HepG2 (cell line): ENCODE measurements around the gene SCYL1. TPM values are rescaled to one million over a fixed set of nuclear protein-coding genes. Genes with fewer than 3 reads are reported as not detected.
A peak's percentile ranks its signal among the peaks of the same experiment; 100 is the strongest.

Experiments
- ATM ChIP-seq: fragments of 450-650 bp; IDR thresholded peaks from 2 replicates; pipeline ENCODE4 v1.7.1; 2017; ENCODE audit warnings: mild to moderate bottlenecking, borderline replicate concordance
- BCL3 ChIP-seq: sonication (generic); formaldehyde crosslinking; IDR thresholded peaks from 2 replicates; pipeline ENCODE4 v1.5.1; 2020; ENCODE audit warnings: mild to moderate bottlenecking, missing genetic modification reagents, moderate library complexity
- DNMT3B ChIP-seq: conservative IDR thresholded peaks from 2 replicates; pipeline ENCODE4 v1.6.1; 2016; ENCODE audit warnings: missing biosample characterization, control low read depth
- GABPB1 ChIP-seq: IDR thresholded peaks from 2 replicates; pipeline ENCODE4 v1.6.1; 2016; ENCODE audit warnings: mild to moderate bottlenecking, missing genetic modification reagents, moderate library complexity, missing compliant biosample characterization
- IRX3 ChIP-seq: sonication (generic); formaldehyde crosslinking; IDR thresholded peaks from 2 replicates; pipeline ENCODE4 v1.8.1; 2023; ENCODE audit warnings: mild to moderate bottlenecking, low read depth, missing genetic modification reagents, borderline replicate concordance
- MTF2 ChIP-seq: sonication (generic); formaldehyde crosslinking; IDR thresholded peaks from 2 replicates; pipeline ENCODE4 v1.5.0; 2020; ENCODE audit warnings: missing genetic modification reagents, borderline replicate concordance
- ONECUT2 ChIP-seq: sonication (generic); formaldehyde crosslinking; IDR thresholded peaks from 2 replicates; pipeline ENCODE4 v1.4.0; 2020; ENCODE audit warnings: missing genetic modification reagents
- RAD21 ChIP-seq: fragments of 450-650 bp; formaldehyde crosslinking; IDR thresholded peaks from 2 replicates; pipeline ENCODE4 v1.5.0; 2020; ENCODE audit warnings: mild to moderate bottlenecking
- RNF2 ChIP-seq: fragments of 450-650 bp; conservative IDR thresholded peaks from 2 replicates; pipeline ENCODE4 v1.6.1; 2016; ENCODE audit warnings: low read depth
- SAP130 ChIP-seq: IDR thresholded peaks from 2 replicates; pipeline ENCODE4 v1.6.1; 2016; ENCODE audit warnings: low read depth
- ZBTB7B ChIP-seq: sonication (generic); formaldehyde crosslinking; IDR thresholded peaks from 2 replicates; pipeline ENCODE4 v1.4.0; 2020; ENCODE audit warnings: missing genetic modification reagents
- ZFP62 ChIP-seq: sonication (generic); formaldehyde crosslinking; IDR thresholded peaks from 2 replicates; pipeline ENCODE4 v1.4.0; 2020; ENCODE audit warnings: missing genetic modification reagents
- ZFY ChIP-seq: sonication (generic); formaldehyde crosslinking; IDR thresholded peaks from 2 replicates; pipeline ENCODE4 v1.4.0; 2020; ENCODE audit warnings: missing genetic modification reagents
- ZIK1 ChIP-seq: sonication (generic); formaldehyde crosslinking; IDR thresholded peaks from 2 replicates; pipeline ENCODE4 v1.5.0; 2020; ENCODE audit warnings: mild to moderate bottlenecking, low read depth, missing genetic modification reagents, borderline replicate concordance
- ZNF431 ChIP-seq: sonication (generic); formaldehyde crosslinking; IDR thresholded peaks from 2 replicates; pipeline ENCODE4 v1.9.0; 2022; ENCODE audit warnings: missing genetic modification reagents, low read depth, mild to moderate bottlenecking, borderline replicate concordance
- ZNF766 ChIP-seq: sonication (generic); formaldehyde crosslinking; IDR thresholded peaks from 2 replicates; pipeline ENCODE4 v1.5.0; 2020; ENCODE audit warnings: missing genetic modification reagents, borderline replicate concordance
- polyA plus RNA-seq, 8 experiments: library from polyadenylated mRNA; depleted of rRNA in 3 of 8; stranded (reverse) in 7 of 8; unstranded in 1 of 8; fragments of >200 nt; fragmentation: Illumina TruSeq in 4 of 8; extraction: Trizol in 4 of 8; gene quantifications; 2 replicates each; pipeline versions ENCODE4 v1.2.1 to v1.2.3, GENCODE V29; 2011 to 2016; ENCODE audit warnings: low read depth in 4 of 8, missing spikeins in 1 of 8, mixed read lengths in 1 of 8; ENCODE audit not compliant: insufficient read depth in 1 of 8
- total RNA-seq, 5 experiments: library from RNA; depleted of rRNA; stranded (reverse); fragments of >200 nt; fragmentation: Illumina TruSeq; extraction: Trizol; gene quantifications; 2 replicates each; pipeline ENCODE4 v1.2.3, GENCODE V29; 2016; ENCODE audit warnings: low read depth in 1 of 5
- TF ChIP-seq, protein P1 (sequence below): sonication (generic); formaldehyde crosslinking; IDR thresholded peaks from 2 replicates; pipeline ENCODE4 v1.5.1; 2020; ENCODE audit warnings: missing genetic modification reagents, mild to moderate bottlenecking, borderline replicate concordance
- TF ChIP-seq, protein P2 (sequence below): sonication (generic); formaldehyde crosslinking; IDR thresholded peaks from 2 replicates; pipeline ENCODE4 v1.4.0; 2020; ENCODE audit warnings: missing genetic modification reagents
- TF ChIP-seq, protein P3 (sequence below): sonication (generic); formaldehyde crosslinking; IDR thresholded peaks from 2 replicates; pipeline ENCODE4 v1.4.0; 2020; ENCODE audit warnings: mild to moderate bottlenecking, missing genetic modification reagents
- TF ChIP-seq, protein P4 (sequence below): sonication (generic); formaldehyde crosslinking; IDR thresholded peaks from 2 replicates; pipeline ENCODE4 v1.5.0; 2020; ENCODE audit warnings: missing genetic modification reagents
- TF ChIP-seq, protein P5 (sequence below): sonication (generic); formaldehyde crosslinking; IDR thresholded peaks from 2 replicates; pipeline ENCODE4 v1.4.0; 2020; ENCODE audit warnings: missing genetic modification reagents

Gene SCYL1
- total and polyA plus RNA-seq, 2 of the 13 experiments (the other 11 are each of a cell fraction or from before 2014, with no cell fraction given), result 65.9 to 103 TPM

DNA sequence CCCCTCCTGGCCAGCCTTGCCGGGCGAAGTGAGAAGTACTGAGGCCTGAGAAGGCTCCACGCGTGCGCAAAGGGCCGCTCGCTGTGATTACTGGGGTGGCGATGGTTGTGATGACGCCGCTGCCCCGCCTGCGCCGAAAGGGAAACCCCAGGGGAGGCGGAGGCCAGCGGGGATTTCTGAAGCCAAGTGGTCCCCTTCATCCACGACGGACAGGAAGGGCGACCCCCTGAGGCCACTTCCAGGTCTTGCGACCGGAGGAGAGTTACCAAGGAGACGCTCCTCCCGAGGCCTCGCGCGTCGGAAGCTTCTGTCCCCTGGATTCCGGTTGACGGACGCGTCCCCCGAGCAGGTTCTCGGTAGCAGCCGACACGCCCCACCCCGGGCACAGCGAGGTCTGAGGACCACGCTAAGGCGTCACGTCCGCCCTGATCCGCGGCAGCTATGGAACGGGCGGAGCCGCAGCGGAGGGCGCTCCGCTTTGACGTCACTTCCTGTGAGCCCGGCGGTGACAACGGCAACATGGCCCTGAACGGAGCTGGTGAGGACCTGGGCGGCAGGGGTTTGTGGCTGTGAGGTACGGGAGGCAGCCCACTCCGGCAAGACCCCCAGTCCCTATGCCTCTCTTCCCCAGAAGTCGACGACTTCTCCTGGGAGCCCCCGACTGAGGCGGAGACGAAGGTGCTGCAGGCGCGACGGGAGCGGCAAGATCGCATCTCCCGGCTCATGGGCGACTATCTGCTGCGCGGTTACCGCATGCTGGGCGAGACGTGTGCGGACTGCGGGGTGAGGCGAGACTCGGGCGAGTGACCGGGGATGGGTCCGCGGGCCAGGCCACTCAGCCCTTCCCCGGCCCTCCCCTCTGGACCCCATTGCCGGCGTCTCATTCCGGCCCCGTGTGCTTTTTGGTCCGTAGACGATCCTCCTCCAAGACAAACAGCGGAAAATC lies 45.4 kb downstream of the SCYL1 start, which contains the start of gene ZNRD2 (continued):
- TF ChIP-seq, protein P1, sequence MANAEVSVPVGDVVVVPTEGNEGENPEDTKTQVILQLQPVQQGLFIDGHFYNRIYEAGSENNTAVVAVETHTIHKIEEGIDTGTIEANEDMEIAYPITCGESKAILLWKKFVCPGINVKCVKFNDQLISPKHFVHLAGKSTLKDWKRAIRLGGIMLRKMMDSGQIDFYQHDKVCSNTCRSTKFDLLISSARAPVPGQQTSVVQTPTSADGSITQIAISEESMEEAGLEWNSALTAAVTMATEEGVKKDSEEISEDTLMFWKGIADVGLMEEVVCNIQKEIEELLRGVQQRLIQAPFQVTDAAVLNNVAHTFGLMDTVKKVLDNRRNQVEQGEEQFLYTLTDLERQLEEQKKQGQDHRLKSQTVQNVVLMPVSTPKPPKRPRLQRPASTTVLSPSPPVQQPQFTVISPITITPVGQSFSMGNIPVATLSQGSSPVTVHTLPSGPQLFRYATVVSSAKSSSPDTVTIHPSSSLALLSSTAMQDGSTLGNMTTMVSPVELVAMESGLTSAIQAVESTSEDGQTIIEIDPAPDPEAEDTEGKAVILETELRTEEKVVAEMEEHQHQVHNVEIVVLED (CRISPR knock-in tag), result peak; percentile 97
- TF ChIP-seq ZNF431 (CRISPR knock-in tag) (no peak), ZFY (CRISPR knock-in tag) (peak; percentile 87), ZNF766 (no peak), ZIK1 (CRISPR knock-in tag) (0 out of 2 replicates have a peak, but pooled peaks have one; percentile 52), ATM (no peak), DNMT3B (CRISPR knock-in tag) (no peak), BCL3 (CRISPR knock-in tag) (peak; percentile 47; the same call in 1 of the 2 replicates), MTF2 (peak; percentile 82; the same call in 1 of the 2 replicates), GABPB1 (CRISPR knock-in tag) (peak; percentile 100), RNF2 (0 out of 2 replicates have a peak, but pooled peaks have one; percentile 52), ONECUT2 (CRISPR knock-in tag) (no peak), ZBTB7B (peak; percentile 83), RAD21 (CRISPR knock-in tag) (peak; percentile 87), SAP130 (CRISPR knock-in tag) (peak; percentile 98), ZFP62 (no peak), IRX3 (CRISPR knock-in tag) (no peak)
- TF ChIP-seq, protein P2, sequence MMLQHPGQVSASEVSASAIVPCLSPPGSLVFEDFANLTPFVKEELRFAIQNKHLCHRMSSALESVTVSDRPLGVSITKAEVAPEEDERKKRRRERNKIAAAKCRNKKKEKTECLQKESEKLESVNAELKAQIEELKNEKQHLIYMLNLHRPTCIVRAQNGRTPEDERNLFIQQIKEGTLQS (CRISPR knock-in tag), result no peak
- TF ChIP-seq, protein P3, sequence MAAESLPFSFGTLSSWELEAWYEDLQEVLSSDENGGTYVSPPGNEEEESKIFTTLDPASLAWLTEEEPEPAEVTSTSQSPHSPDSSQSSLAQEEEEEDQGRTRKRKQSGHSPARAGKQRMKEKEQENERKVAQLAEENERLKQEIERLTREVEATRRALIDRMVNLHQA (CRISPR knock-in tag), result 0 out of 2 replicates have a peak, but pooled peaks have one; percentile 67
- TF ChIP-seq, protein P4, sequence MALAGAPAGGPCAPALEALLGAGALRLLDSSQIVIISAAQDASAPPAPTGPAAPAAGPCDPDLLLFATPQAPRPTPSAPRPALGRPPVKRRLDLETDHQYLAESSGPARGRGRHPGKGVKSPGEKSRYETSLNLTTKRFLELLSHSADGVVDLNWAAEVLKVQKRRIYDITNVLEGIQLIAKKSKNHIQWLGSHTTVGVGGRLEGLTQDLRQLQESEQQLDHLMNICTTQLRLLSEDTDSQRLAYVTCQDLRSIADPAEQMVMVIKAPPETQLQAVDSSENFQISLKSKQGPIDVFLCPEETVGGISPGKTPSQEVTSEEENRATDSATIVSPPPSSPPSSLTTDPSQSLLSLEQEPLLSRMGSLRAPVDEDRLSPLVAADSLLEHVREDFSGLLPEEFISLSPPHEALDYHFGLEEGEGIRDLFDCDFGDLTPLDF (CRISPR knock-in tag), result no peak
- TF ChIP-seq, protein P5, sequence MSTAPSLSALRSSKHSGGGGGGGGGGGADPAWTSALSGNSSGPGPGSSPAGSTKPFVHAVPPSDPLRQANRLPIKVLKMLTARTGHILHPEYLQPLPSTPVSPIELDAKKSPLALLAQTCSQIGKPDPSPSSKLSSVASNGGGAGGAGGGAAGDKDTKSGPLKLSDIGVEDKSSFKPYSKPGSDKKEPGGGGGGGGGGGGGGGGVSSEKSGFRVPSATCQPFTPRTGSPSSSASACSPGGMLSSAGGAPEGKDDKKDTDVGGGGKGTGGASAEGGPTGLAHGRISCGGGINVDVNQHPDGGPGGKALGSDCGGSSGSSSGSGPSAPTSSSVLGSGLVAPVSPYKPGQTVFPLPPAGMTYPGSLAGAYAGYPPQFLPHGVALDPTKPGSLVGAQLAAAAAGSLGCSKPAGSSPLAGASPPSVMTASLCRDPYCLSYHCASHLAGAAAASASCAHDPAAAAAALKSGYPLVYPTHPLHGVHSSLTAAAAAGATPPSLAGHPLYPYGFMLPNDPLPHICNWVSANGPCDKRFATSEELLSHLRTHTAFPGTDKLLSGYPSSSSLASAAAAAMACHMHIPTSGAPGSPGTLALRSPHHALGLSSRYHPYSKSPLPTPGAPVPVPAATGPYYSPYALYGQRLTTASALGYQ (CRISPR knock-in tag), result 0 out of 2 replicates have a peak, but pooled peaks have one; percentile 30
